Keratinocyte (primary cell): ENCODE measurements around the gene SEL1L. TPM values are rescaled to one million over a fixed set of nuclear protein-coding genes. Genes with fewer than 3 reads are reported as not detected.

Experiments used
- DNase-seq: peaks from one replicate; pipeline ENCODE4 v3.0.0-alpha.2; 2011; ENCODE audit warnings: low read depth, missing footprints, low spot score
- FAIRE-seq: peaks from 2 replicates; lab custom pipeline; 2011; peaks lifted over from hg19 to GRCh38; lab: Jason Lieb, UNC
- H2AFZ ChIP-seq: 2 replicates; pipeline ENCODE4 v1.6.0; 2012; ENCODE audit warnings: low read length, control low read depth, inconsistent platforms; ENCODE audit not compliant: control insufficient read depth
- H3K27ac ChIP-seq: 2 replicates; pipeline ENCODE4 v1.5.1; 2011; ENCODE audit warnings: low read length; ENCODE audit not compliant: control insufficient read depth, insufficient read depth
- H3K27me3 ChIP-seq: 3 replicates; pipeline ENCODE4 v1.6.0; 2011; ENCODE audit warnings: low read length; ENCODE audit not compliant: control insufficient read depth, insufficient read depth; ENCODE audit errors: extremely low read depth
- H3K36me3 ChIP-seq, 2 experiments: 2 replicates in 1 of 2; 3 replicates in 1 of 2; pipeline ENCODE4 v1.5.1; 2011; ENCODE audit warnings: low read length in 2 of 2, mild to moderate bottlenecking in 1 of 2; ENCODE audit not compliant: control insufficient read depth in 2 of 2, insufficient read depth in 2 of 2; ENCODE audit errors: extremely low read depth in 1 of 2
- H3K4me1 ChIP-seq: 3 replicates; pipeline ENCODE4 v1.5.1; 2011; ENCODE audit warnings: low read length; ENCODE audit not compliant: control insufficient read depth, insufficient read depth; ENCODE audit errors: extremely low read depth
- H3K4me2 ChIP-seq: 3 replicates; pipeline ENCODE4 v1.6.0; 2011; ENCODE audit warnings: low read depth, low read length; ENCODE audit not compliant: control insufficient read depth, insufficient read depth; ENCODE audit errors: extremely low read depth
- H3K4me3 ChIP-seq, 3 experiments: fragments of 200-600 bp in 1 of 3; sonication (generic) in 1 of 3; 2 replicates in 2 of 3; 3 replicates in 1 of 3; pipeline ENCODE4 v1.5.1; 2011 to 2016; ENCODE audit warnings: low read length in 3 of 3, mild to moderate bottlenecking in 3 of 3, control low read depth in 2 of 3, inconsistent platforms in 1 of 3, low read depth in 1 of 3, mixed read lengths in 1 of 3, mixed run types in 1 of 3, moderate library complexity in 1 of 3; ENCODE audit not compliant: control insufficient read depth in 2 of 3, insufficient read depth in 2 of 3; ENCODE audit errors: extremely low read depth in 1 of 3
- H3K79me2 ChIP-seq: 2 replicates; pipeline ENCODE4 v1.6.0; 2012; ENCODE audit warnings: low read length; ENCODE audit not compliant: control insufficient read depth, insufficient read depth
- H3K9ac ChIP-seq: 3 replicates; pipeline ENCODE4 v1.6.0; 2011; ENCODE audit warnings: low read length; ENCODE audit not compliant: control insufficient read depth, insufficient read depth; ENCODE audit errors: extremely low read depth
- H3K9me1 ChIP-seq: 3 replicates; pipeline ENCODE4 v1.6.0; 2011; ENCODE audit warnings: low read length; ENCODE audit not compliant: control insufficient read depth, insufficient read depth; ENCODE audit errors: extremely low read depth
- H3K9me3 ChIP-seq: 2 replicates; pipeline ENCODE4 v1.5.1; 2012; ENCODE audit warnings: low read depth, low read length; ENCODE audit not compliant: control insufficient read depth
- H4K20me1 ChIP-seq: 3 replicates; pipeline ENCODE4 v1.6.0; 2011; ENCODE audit warnings: low read length; ENCODE audit not compliant: control insufficient read depth, insufficient read depth; ENCODE audit errors: extremely low read depth
- EZH2 ChIP-seq: IDR thresholded peaks from one replicate; pipeline ENCODE4 v1.6.1; 2012; ENCODE audit warnings: inconsistent platforms, mild to moderate bottlenecking, low read length, moderate library complexity
- dilution Hi-C: fragments of 300-500 bp; cut with MboI; formaldehyde crosslinking; loops from one replicate; pipeline ENCODE4 v1.7.0; 2020; ENCODE audit warnings: low sequenced_read_pairs; ENCODE audit not compliant: extremely low pct_ligation_motif_present
- polyA plus RNA-seq, 5 experiments: library from polyadenylated mRNA; depleted of rRNA in 3 of 5; stranded (reverse) in 3 of 5; stranded (forward) in 1 of 5; unstranded in 1 of 5; fragments of >200 nt; gene quantifications; 1 replicate in 1 of 5; 2 replicates in 3 of 5; 3 replicates in 1 of 5; pipeline versions ENCODE4 v1.2.1 to v1.2.3, GENCODE V29; 2011 to 2012; ENCODE audit warnings: missing spikeins in 2 of 5, low read depth in 1 of 5, low replicate concordance in 1 of 5
- TF ChIP-seq, protein P1 (sequence below), 3 experiments: IDR thresholded peaks in 1 of 3; conservative IDR thresholded peaks in 1 of 3; optimal IDR thresholded peaks in 1 of 3; 2 replicates in 2 of 3; 3 replicates in 1 of 3; pipeline versions ENCODE3 to v1.5.1; 2011; ENCODE audit warnings: low read length in 3 of 3, mild to moderate bottlenecking in 3 of 3, moderate library complexity in 2 of 3, control low read depth in 1 of 3, inconsistent platforms in 1 of 3; ENCODE audit not compliant: insufficient read depth in 2 of 3; ENCODE audit errors: extremely low read depth in 1 of 3

Gene SEL1L
- polyA plus RNA-seq, 1 donor (not counting 4 experiments of a cell fraction or from before 2014, with no cell fraction given): 19.7 TPM

DNA sequence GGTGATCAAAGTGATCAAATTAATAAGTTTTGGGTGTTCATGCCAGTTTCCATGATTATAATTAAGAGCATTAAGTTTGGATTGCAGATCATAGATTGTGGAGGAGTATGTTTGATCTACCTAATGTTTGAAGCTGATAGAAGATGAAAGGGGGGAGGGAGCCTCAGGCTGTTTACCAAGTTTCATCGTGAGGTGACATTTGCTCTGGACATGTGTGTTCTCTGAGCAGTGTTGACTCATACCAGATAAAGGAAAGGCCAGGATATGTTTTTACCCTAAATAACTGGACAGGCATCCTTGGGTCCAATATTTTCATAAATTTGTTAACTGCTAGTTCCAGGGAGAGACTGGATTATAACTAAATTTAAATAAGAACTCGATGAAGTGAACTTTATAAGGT, 3.5 kb upstream of the SEL1L start:
- Histone ChIP-seq H3K9ac (no peak overlapping the region), H3K4me3 (no peak overlapping the region), H4K20me1 (no peaks in the 10 kb centered on the region), H3K9me1 (no peaks in the 10 kb centered on the region), H3K9me3 (no peaks in the 10 kb centered on the region), H3K79me2 (peaks cover 14% of the 10 kb centered on the region), H3K27me3 (no peaks in the 10 kb centered on the region), H3K27ac (no peak overlapping the region), H3K4me1 (peaks cover 28% of the 10 kb centered on the region), H3K4me2 (peak overlapping the region; percentile 39), H3K36me3 (no peaks in the 10 kb centered on the region), H2AFZ (no peak overlapping the region)
- DNase-seq (no peak), FAIRE-seq (no peak)
- TF ChIP-seq, protein P1, sequence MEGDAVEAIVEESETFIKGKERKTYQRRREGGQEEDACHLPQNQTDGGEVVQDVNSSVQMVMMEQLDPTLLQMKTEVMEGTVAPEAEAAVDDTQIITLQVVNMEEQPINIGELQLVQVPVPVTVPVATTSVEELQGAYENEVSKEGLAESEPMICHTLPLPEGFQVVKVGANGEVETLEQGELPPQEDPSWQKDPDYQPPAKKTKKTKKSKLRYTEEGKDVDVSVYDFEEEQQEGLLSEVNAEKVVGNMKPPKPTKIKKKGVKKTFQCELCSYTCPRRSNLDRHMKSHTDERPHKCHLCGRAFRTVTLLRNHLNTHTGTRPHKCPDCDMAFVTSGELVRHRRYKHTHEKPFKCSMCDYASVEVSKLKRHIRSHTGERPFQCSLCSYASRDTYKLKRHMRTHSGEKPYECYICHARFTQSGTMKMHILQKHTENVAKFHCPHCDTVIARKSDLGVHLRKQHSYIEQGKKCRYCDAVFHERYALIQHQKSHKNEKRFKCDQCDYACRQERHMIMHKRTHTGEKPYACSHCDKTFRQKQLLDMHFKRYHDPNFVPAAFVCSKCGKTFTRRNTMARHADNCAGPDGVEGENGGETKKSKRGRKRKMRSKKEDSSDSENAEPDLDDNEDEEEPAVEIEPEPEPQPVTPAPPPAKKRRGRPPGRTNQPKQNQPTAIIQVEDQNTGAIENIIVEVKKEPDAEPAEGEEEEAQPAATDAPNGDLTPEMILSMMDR (optimal IDR thresholded peaks at IDR 0.05 in 1 of 3, IDR thresholded peaks at IDR 0.05 in 1 of 3, conservative IDR thresholded peaks at IDR 0.05 in 1 of 3; ENCODE audit: extremely low read depth in 1 of 3, insufficient read depth in 2 of 3, low read length in 3 of 3): no peak
- no peak for TF ChIP-seq EZH2
- dilution Hi-C loops: no loop called here

DNA sequence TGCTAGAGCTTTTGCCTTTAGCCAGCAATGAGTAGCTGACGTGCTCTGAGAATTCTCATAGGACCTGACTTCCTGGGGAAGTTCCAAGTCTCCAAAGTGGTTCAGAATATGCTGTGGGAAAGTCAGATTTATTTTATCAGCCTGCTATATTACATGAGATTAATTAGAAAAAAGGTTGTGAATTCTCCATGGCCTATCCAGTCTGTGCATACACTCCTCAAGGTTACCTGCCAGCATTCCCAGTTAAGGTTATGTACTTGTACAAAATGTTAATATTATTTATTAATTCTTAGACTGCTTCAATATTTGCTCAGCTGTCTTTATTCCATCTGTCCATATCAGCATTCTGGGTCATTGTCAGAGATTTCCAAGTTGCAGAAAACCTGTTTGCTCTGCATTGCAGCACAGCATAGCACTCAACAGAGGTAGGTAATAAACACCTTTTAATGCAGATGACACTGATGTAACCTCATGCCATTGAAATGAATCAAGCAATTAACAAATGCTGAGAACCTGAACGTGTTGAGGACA, 2.7 kb upstream of the SEL1L start:
- no peak for FAIRE-seq
- H2AFZ ChIP-seq: peak overlapping the region; percentile 24
- H3K4me1 ChIP-seq: peaks cover 30% of the 10 kb centered on the region
- dilution Hi-C loops: no loop called here
- H3K9me1 ChIP-seq: no peaks in the 10 kb centered on the region
- DNase-seq: no peak
- no peaks in the 10 kb centered on the region for H3K36me3 ChIP-seq
- H3K4me2 ChIP-seq: peak overlapping the region; percentile 39
- H3K79me2 ChIP-seq: peaks cover 23% of the 10 kb centered on the region
- TF ChIP-seq, protein P1 (optimal IDR thresholded peaks at IDR 0.05 in 1 of 3, IDR thresholded peaks at IDR 0.05 in 1 of 3, conservative IDR thresholded peaks at IDR 0.05 in 1 of 3; ENCODE audit: extremely low read depth in 1 of 3, insufficient read depth in 2 of 3, low read length in 3 of 3): no peak
- TF ChIP-seq EZH2: no peak
- no peaks in the 10 kb centered on the region for H3K9me3 ChIP-seq
- no peaks in the 10 kb centered on the region for H4K20me1 ChIP-seq
- H3K27me3 ChIP-seq: no peaks in the 10 kb centered on the region
- H3K9ac ChIP-seq: no peak overlapping the region
- no peak overlapping the region for H3K4me3 ChIP-seq
- no peak overlapping the region for H3K27ac ChIP-seq
